ENCODE data around the gene DEPDC5. TPM values are rescaled to one million over a fixed set of nuclear protein-coding genes. Genes with fewer than 3 reads are reported as not detected.

The DEPDC5 gene
- total RNA-seq, 6 experiments from 2014 or later, result 9.7 to 14.3 (median 12.5) TPM

- H3K4me1 Mint-ChIP-seq (ENCODE audit: low read depth), result peaks cover 33% of the 10 kb centered on the region
- H3K9me3 Mint-ChIP-seq, result no peaks in the 10 kb centered on the region
- no peak overlapping the region for H3K4me3 Mint-ChIP-seq
- peaks cover 17% of the 10 kb centered on the region; the same call in 1 of the 2 replicates for H3K36me3 Mint-ChIP-seq (ENCODE audit: low read depth)
- H3K27ac Mint-ChIP-seq, result no peak overlapping the region
- no peak for TF ChIP-seq CTCF (IDR thresholded peaks at IDR 0.05)
- DNase-seq, result no peak
- no peaks in the 10 kb centered on the region; the same call in 1 of the 2 replicates for H3K27me3 Mint-ChIP-seq (ENCODE audit: insufficient read depth)
Measured at GRCh38 chr22:31874821-31875220, 121.0 kb downstream of the DEPDC5 start.

GRCh38 chr22:31876156-31876920 is 122.5 kb downstream of the DEPDC5 start:
- Mint-ChIP-seq H3K27ac (peak overlapping the region; percentile 82), H3K4me3 (no peak overlapping the region), H3K9me3 (no peaks in the 10 kb centered on the region), H3K4me1 (ENCODE audit: low read depth) (peaks cover 18% of the 10 kb centered on the region), H3K27me3 (ENCODE audit: insufficient read depth) (peaks cover under 1% of the 10 kb centered on the region; the same call in 1 of the 2 replicates), H3K36me3 (ENCODE audit: low read depth) (peaks cover 19% of the 10 kb centered on the region; the same call in 1 of the 2 replicates)
- peak; percentile 53 for DNase-seq
- no peak for TF ChIP-seq CTCF (IDR thresholded peaks at IDR 0.05)

GRCh38 chr22:31879585-31879984 is 125.8 kb downstream of the DEPDC5 start:
- Mint-ChIP-seq H3K9me3 (no peaks in the 10 kb centered on the region), H3K27me3 (ENCODE audit: insufficient read depth) (peaks cover 1% of the 10 kb centered on the region; the same call in 1 of the 2 replicates), H3K27ac (no peak overlapping the region), H3K4me1 (ENCODE audit: low read depth) (peaks cover 12% of the 10 kb centered on the region), H3K4me3 (no peak overlapping the region), H3K36me3 (ENCODE audit: low read depth) (peaks cover 12% of the 10 kb centered on the region; the same call in 1 of the 2 replicates)
- no peak for TF ChIP-seq CTCF (IDR thresholded peaks at IDR 0.05)
- DNase-seq, result no peak

GRCh38 chr22:31881200-31881599 is 127.4 kb downstream of the DEPDC5 start:
- H3K27ac Mint-ChIP-seq, result no peak overlapping the region
- H3K36me3 Mint-ChIP-seq (ENCODE audit: low read depth), result peaks cover 9% of the 10 kb centered on the region; the same call in 1 of the 2 replicates
- H3K9me3 Mint-ChIP-seq, result no peaks in the 10 kb centered on the region
- TF ChIP-seq CTCF (IDR thresholded peaks at IDR 0.05), result no peak
- no peak for DNase-seq
- H3K4me3 Mint-ChIP-seq, result no peak overlapping the region
- H3K27me3 Mint-ChIP-seq (ENCODE audit: insufficient read depth), result peaks cover 1% of the 10 kb centered on the region; the same call in 1 of the 2 replicates
- H3K4me1 Mint-ChIP-seq (ENCODE audit: low read depth), result peaks cover 7% of the 10 kb centered on the region

GRCh38 chr22:31881865-31882264 is 128.0 kb downstream of the DEPDC5 start:
- peaks cover 9% of the 10 kb centered on the region; the same call in 1 of the 2 replicates for H3K36me3 Mint-ChIP-seq (ENCODE audit: low read depth)
- no peak overlapping the region for H3K4me3 Mint-ChIP-seq
- no peaks in the 10 kb centered on the region for H3K9me3 Mint-ChIP-seq
- no peak overlapping the region for H3K27ac Mint-ChIP-seq
- H3K27me3 Mint-ChIP-seq (ENCODE audit: insufficient read depth), result peaks cover 1% of the 10 kb centered on the region; the same call in 1 of the 2 replicates
- H3K4me1 Mint-ChIP-seq (ENCODE audit: low read depth), result peaks cover under 1% of the 10 kb centered on the region
- no peak for DNase-seq
- no peak for TF ChIP-seq CTCF (IDR thresholded peaks at IDR 0.05)
